HEK293T (cell line): ENCODE measurements around the gene PROZ.

Experiments
- CTCF ChIA-PET: fragments of 350-600 bp; formaldehyde crosslinking; extraction: SDS; loops from one replicate; lab custom pipeline; 2021; ENCODE audit warnings: antibody characterized with exemption, inconsistent platforms; lab: Yijun Ruan, JAX
- POLR2A ChIA-PET: fragments of 350-600 bp; formaldehyde crosslinking; extraction: SDS; loops from one replicate; lab custom pipeline; 2020; ENCODE audit warnings: antibody characterized with exemption, inconsistent platforms; lab: Yijun Ruan, JAX
- DNase-seq: peaks from one replicate; pipeline ENCODE4 v3.0.0; 2012; ENCODE audit warnings: mixed read lengths; ENCODE audit errors: extremely low spot score
- ARNT ChIP-seq: fragments of 450-650 bp; IDR thresholded peaks from 2 replicates; pipeline ENCODE4 v1.6.1; 2017; ENCODE audit warnings: mild to moderate bottlenecking
- BHLHE40 ChIP-seq: fragments of 450-650 bp; IDR thresholded peaks from 2 replicates; pipeline ENCODE4 v1.6.1; 2016; ENCODE audit warnings: mild to moderate bottlenecking, moderate library complexity, borderline replicate concordance
- CTBP1 ChIP-seq: fragments of 450-650 bp; IDR thresholded peaks from 2 replicates; pipeline ENCODE4 v1.6.1; 2016; ENCODE audit warnings: borderline replicate concordance
- ELF4 ChIP-seq: fragments of 450-650 bp; IDR thresholded peaks from 2 replicates; pipeline ENCODE4 v1.6.1; 2017; ENCODE audit warnings: antibody characterized with exemption
- FOXA1 ChIP-seq: fragments of 450-650 bp; IDR thresholded peaks from 2 replicates; pipeline ENCODE4 v1.6.1; 2016; ENCODE audit warnings: mild to moderate bottlenecking
- FOXK2 ChIP-seq: fragments of 450-650 bp; IDR thresholded peaks from 2 replicates; pipeline ENCODE4 v1.6.1; 2016; ENCODE audit warnings: mild to moderate bottlenecking
- FOXM1 ChIP-seq: fragments of 450-650 bp; IDR thresholded peaks from 2 replicates; pipeline ENCODE4 v1.6.1; 2017; ENCODE audit warnings: mild to moderate bottlenecking, borderline replicate concordance
- HDGF ChIP-seq: fragments of 450-650 bp; IDR thresholded peaks from 2 replicates; pipeline ENCODE4 v1.6.1; 2017; ENCODE audit warnings: antibody characterized with exemption, borderline replicate concordance
- L3MBTL2 ChIP-seq: fragments of 450-650 bp; conservative IDR thresholded peaks from 2 replicates; pipeline ENCODE4 v1.6.1; 2016; ENCODE audit warnings: mild to moderate bottlenecking
- NFRKB ChIP-seq: fragments of 450-650 bp; IDR thresholded peaks from 2 replicates; pipeline ENCODE4 v1.6.1; 2016; ENCODE audit warnings: mild to moderate bottlenecking, moderate library complexity
- SP1 ChIP-seq: fragments of 450-650 bp; IDR thresholded peaks from 2 replicates; pipeline ENCODE4 v1.6.1; 2017
- SUZ12 ChIP-seq: fragments of 450-650 bp; IDR thresholded peaks from 2 replicates; pipeline ENCODE4 v1.6.1; 2016; ENCODE audit warnings: mild to moderate bottlenecking
- TARDBP ChIP-seq: fragments of 450-650 bp; IDR thresholded peaks from 2 replicates; pipeline ENCODE4 v1.6.1; 2016
- ZNF384 ChIP-seq: fragments of 450-650 bp; IDR thresholded peaks from 2 replicates; pipeline ENCODE4 v1.6.1; 2016
- TF ChIP-seq, protein P1 (sequence below): fragments of 450-650 bp; IDR thresholded peaks from 2 replicates; pipeline ENCODE4 v1.6.1; 2016

The PROZ gene

DNA sequence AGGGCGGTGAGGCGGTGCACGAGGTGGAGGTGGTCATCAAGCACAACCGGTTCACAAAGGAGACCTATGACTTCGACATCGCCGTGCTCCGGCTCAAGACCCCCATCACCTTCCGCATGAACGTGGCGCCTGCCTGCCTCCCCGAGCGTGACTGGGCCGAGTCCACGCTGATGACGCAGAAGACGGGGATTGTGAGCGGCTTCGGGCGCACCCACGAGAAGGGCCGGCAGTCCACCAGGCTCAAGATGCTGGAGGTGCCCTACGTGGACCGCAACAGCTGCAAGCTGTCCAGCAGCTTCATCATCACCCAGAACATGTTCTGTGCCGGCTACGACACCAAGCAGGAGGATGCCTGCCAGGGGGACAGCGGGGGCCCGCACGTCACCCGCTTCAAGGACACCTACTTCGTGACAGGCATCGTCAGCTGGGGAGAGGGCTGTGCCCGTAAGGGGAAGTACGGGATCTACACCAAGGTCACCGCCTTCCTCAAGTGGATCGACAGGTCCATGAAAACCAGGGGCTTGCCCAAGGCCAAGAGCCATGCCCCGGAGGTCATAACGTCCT, 9.4 kb upstream of the PROZ start:
- TF ChIP-seq NFRKB, result no peak
- no peak for TF ChIP-seq FOXA1
- TF ChIP-seq SUZ12, result no peak
- no peak for TF ChIP-seq SP1
- TF ChIP-seq FOXM1, result no peak
- no peak for TF ChIP-seq BHLHE40
- no peak for TF ChIP-seq HDGF
- TF ChIP-seq FOXK2, result no peak
- no peak for TF ChIP-seq ELF4
- TF ChIP-seq ARNT, result no peak
- no peak for TF ChIP-seq TARDBP
- no peak for DNase-seq
- ChIA-PET POLR2A (no interaction called here), CTCF (no interaction called here)

DNA sequence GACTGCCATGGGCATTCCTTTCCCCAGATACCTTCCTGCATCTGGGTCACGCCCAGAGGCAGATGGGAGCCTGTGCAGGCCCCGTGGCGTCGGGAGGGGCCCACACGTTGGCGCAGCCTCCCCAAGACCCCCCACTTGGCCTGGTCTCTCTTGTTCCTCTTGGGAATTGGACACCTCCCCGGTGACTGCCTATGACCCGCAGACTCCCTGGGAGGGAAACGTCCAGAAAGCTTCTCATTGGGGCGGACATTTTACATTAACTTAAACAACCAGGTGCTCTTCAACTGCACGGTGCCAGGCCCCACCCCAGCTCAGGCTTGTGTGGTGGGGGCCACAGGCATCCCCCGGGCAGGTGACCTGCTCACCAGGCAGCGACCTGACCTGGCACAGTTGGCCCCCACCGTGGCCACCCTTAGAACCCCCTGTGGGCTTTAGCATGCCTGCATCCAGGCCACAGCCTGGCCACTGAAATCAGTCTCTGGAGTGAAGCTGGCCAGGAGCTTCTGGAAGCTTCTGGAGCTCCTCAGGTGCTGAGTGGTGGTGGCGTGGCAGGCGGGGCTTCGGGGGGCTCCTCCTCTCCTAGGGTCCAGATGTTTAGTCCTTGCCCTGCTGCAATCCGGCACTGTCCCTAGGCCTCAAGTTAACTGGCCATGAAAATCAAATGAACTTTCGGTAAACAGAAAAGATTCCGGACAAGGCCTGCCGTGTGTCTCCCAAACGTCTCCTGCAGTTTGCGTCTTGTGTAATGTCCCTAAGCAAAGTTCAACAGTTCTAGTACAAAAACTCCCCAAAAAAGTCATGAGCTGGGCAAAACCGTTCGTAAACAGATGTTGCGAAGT, 8.5 kb upstream of the PROZ start:
- POLR2A ChIA-PET, result interaction anchor here (1.5 kb wide), 1 partner anchor 59 kb away, joined by 3 read pairs; no protein-coding TSS in a partner anchor
- no peak for TF ChIP-seq TARDBP
- DNase-seq, result no peak
- CTCF ChIA-PET, result no interaction called here

DNA sequence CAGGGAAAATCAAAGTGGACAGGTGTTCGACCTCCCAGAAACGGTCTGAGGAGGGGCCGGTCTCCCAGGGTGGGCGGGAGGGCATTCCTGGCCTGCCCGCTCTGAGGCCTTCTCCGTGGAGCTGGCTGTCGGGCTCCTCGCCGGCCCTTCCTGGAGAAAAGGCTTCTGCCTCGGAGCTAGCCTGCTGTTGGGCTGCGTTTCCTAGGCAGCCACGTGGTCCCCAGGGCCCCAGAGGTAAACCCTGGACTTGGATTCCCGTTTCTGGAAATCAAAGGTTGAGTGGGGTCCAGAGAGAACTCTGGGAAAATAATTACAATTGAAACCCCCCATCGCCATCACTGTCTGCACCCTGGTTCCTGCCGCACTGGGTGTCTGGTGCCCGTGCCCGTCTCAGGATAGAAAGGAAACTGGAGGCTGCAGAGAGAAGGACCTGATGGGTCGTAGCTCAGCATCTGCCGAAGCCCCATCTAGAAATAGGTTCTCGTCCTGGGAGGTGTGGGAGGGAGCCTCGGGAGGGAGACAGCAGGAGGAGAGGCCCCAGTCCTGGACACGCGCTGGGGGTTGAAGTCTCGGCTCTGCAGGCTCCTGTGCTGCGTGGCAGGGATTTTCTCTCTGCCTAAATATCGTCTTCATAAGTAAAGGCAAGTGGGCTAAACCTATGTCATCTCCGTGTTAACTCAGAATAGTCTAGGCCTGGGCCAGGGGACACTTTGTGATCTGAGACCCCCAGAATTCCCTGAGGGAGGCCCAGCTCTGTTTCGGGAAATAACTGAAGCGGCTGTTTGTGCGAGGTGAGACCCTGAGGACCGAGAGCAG, 7.7 kb upstream of the PROZ start:
- POLR2A ChIA-PET, result interaction anchor here (1.5 kb wide), 1 partner anchor 58 kb away, joined by 3 read pairs; no protein-coding TSS in a partner anchor
- no peak for DNase-seq
- CTCF ChIA-PET, result no interaction called here
- no peak for TF ChIP-seq BHLHE40
- no peak for TF ChIP-seq ZNF384
- TF ChIP-seq CTBP1, result no peak
- TF ChIP-seq, protein P1, sequence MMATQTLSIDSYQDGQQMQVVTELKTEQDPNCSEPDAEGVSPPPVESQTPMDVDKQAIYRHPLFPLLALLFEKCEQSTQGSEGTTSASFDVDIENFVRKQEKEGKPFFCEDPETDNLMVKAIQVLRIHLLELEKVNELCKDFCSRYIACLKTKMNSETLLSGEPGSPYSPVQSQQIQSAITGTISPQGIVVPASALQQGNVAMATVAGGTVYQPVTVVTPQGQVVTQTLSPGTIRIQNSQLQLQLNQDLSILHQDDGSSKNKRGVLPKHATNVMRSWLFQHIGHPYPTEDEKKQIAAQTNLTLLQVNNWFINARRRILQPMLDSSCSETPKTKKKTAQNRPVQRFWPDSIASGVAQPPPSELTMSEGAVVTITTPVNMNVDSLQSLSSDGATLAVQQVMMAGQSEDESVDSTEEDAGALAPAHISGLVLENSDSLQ, result no peak
- no peak for TF ChIP-seq SP1
- no peak for TF ChIP-seq ARNT
- TF ChIP-seq SUZ12, result no peak

DNA sequence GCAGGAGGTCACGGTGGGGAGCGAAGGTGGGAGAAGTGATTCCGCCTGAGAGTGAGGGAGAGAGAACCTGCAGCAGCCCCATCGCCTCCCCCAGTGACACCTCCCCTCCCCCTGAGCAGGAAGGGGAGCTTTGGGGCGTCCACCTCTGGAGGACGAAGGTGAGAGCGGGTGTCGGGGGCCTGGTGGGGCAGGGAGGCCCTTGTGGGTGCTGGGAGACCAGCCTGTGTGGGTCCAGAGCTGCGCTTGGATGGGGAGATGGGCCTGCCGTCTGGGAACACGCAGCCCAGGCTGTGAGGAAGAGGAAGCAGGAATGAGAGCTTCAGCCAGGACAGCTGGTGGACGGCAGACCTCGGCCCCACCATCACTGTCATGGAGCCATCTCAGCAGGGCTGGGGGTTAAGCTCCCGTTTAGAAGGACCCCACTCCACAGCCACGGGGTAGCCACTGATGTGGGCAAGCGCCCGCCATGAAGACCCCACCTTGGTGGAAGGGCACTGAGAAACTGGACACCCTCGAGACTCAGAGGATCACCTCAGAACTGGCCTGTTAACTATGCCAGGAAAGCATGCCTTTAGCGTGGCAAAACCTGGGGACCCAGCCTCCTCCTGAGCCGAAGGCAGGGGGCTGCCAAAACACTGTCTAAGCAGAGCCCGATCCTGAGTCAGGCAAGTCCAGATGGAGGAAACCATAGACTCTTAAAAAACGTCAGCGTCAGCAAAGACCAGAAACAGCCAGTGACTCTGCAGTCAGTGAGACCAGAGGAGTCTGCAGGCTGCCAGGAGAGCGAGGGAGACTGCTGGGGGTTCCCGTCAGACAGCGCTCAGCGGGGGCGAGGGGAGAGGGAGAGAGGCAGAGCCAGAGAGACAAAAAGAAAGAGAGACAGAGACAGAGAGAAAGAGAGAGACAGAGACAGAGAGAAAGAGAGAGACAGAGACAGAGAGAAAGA, 6.4 kb upstream of the PROZ start:
- TF ChIP-seq CTBP1, result no peak
- CTCF ChIA-PET, result no interaction called here
- no peak for DNase-seq
- POLR2A ChIA-PET, result interaction anchor here (0.9 kb wide), 1 partner anchor 9 kb away, joined by 3 read pairs; no protein-coding TSS in a partner anchor

DNA sequence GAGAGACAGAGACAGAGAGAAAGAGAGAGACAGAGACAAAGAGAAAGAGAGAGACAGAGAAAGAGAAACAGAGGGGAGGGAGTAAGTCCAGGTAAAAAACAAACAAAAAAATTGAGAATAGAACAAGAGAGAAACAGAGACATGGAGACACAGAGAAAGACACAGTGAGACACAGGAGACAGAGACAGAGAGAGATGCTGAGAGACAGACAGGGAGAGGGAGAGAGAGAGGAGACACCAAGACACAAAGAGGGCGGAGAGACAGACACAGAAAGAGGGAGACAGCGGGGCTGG, 5.8 kb upstream of the PROZ start:
- TF ChIP-seq FOXM1, result no peak
- no peak for TF ChIP-seq FOXA1
- no peak for TF ChIP-seq NFRKB
- DNase-seq, result no peak
- ChIA-PET POLR2A (no interaction called here), CTCF (no interaction called here)

DNA sequence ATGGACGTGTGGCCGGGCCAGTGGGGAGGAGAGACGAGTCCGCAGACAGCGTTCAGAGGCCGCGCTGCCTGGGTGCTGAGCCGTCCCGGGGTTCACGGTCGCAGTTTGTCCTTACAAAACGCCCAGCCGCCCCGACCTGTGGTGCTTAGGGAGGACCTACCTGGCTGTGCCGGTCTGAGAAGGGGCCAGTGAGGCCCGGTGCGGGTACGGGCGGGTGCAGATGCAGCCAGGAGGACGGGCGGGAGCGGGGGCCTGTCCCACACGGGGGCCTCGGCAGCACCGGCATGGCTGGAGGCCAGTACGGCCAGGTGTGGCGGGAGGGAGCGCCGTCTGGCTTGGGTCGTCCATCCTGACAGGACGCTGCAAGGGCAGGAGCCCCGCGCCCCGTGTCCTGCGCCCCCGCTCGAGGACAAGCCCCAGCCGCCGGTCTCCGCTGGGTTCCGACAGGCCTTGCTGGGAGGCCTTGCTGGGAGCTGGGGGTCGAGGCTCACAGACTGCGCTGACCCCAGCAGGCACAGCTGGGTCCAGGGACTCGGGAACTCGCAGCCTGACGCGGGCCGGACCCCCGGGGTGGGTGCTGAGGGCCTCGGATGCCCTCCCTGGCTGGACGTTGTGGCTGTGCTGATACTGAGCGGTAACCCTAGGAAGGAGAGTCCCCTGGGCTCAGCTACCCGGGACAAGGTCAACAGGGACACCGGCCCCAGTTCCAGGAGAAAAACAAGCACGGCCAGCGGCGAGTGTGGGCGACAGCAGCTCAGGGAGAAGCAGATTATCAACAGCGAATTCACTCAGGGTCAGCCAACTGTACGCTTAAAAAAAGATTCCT, 5.3 kb upstream of the PROZ start:
- POLR2A ChIA-PET, result interaction anchor here (0.6 kb wide), 1 partner anchor 201 kb away, joined by 3 read pairs; no protein-coding TSS in a partner anchor
- TF ChIP-seq, protein P1, result no peak
- TF ChIP-seq L3MBTL2, result no peak
- DNase-seq, result no peak
- CTCF ChIA-PET, result no interaction called here
